Liver (tissue), 9 donors: Measurements from ENCODE around the gene ANKS3. TPM values are rescaled to one million over a fixed set of nuclear protein-coding genes. Genes with fewer than 3 reads are reported as not detected.

Experiments used
- DNase-seq: peaks from one replicate; pipeline ENCODE4 v3.0.0-alpha.2; 2017; ENCODE audit warnings: low spot score
- H3K27ac ChIP-seq, 2 donors: one replicate each; pipeline ENCODE4 v1.7.0; 2013; ENCODE audit warnings: inconsistent platforms in 2 of 2, low read length in 2 of 2, control low read depth in 1 of 2, low read depth in 1 of 2, mild to moderate bottlenecking in 1 of 2
- H3K27me3 ChIP-seq, 4 donors: one replicate each; pipeline versions ENCODE4 v1.6.1 to v1.7.0; 2013; ENCODE audit warnings: low read length in 3 of 4, inconsistent platforms in 1 of 4, mild to moderate bottlenecking in 1 of 4, moderate library complexity in 1 of 4; ENCODE audit not compliant: control insufficient read depth in 4 of 4, insufficient read depth in 4 of 4
- H3K36me3 ChIP-seq, 4 donors: one replicate each; pipeline versions ENCODE4 v1.6.1 to v1.7.0; 2013; ENCODE audit warnings: low read length in 3 of 4, mild to moderate bottlenecking in 3 of 4, low read depth in 1 of 4, moderate library complexity in 1 of 4; ENCODE audit not compliant: control insufficient read depth in 4 of 4, insufficient read depth in 3 of 4
- H3K4me1 ChIP-seq, 4 donors: one replicate each; pipeline versions ENCODE4 v1.6.1 to v1.7.0; 2013; ENCODE audit warnings: low read length in 3 of 4, mild to moderate bottlenecking in 3 of 4, moderate library complexity in 1 of 4; ENCODE audit not compliant: control insufficient read depth in 4 of 4, insufficient read depth in 4 of 4
- H3K4me3 ChIP-seq, 3 donors: one replicate each; pipeline versions ENCODE4 v1.6.1 to v1.7.0; 2013; ENCODE audit warnings: low read length in 3 of 3, control low read depth in 1 of 3, low read depth in 1 of 3, mild to moderate bottlenecking in 1 of 3
- H3K9ac ChIP-seq, 2 donors: one replicate each; pipeline ENCODE4 v1.7.0; 2013; ENCODE audit warnings: low read length in 2 of 2, mild to moderate bottlenecking in 2 of 2, moderate library complexity in 2 of 2, control low read depth in 1 of 2, low read depth in 1 of 2
- H3K9me3 ChIP-seq, 4 donors: one replicate each; pipeline versions ENCODE4 v1.6.1 to v1.7.0; 2013; ENCODE audit warnings: low read length in 3 of 4; ENCODE audit not compliant: control insufficient read depth in 4 of 4
- ATF3 ChIP-seq: IDR thresholded peaks from 2 replicates; pipeline ENCODE4 v1.6.1; 2016; ENCODE audit warnings: antibody characterized with exemption
- CTCF ChIP-seq: fragments of 150-350 bp; IDR thresholded peaks from 2 replicates; pipeline ENCODE4 v1.5.1; 2017; ENCODE audit warnings: improper control_type of control experiment, low read depth, low read length; ENCODE audit not compliant: missing input control
- EGR1 ChIP-seq, 2 donors: IDR thresholded peaks; 2 replicates each; pipeline ENCODE4 v1.6.1; 2016 to 2018; ENCODE audit warnings: antibody characterized with exemption in 2 of 2, low read depth in 2 of 2
- FOXA1 ChIP-seq: IDR thresholded peaks from 2 replicates; pipeline ENCODE4 v1.6.1; 2016; ENCODE audit warnings: antibody characterized with exemption
- FOXA2 ChIP-seq: IDR thresholded peaks from 2 replicates; pipeline ENCODE4 v1.6.1; 2016; ENCODE audit warnings: antibody characterized with exemption
- GABPA ChIP-seq, 2 donors: IDR thresholded peaks in 1 of 2; conservative IDR thresholded peaks in 1 of 2; 2 replicates each; pipeline ENCODE4 v1.6.1; 2016; ENCODE audit warnings: antibody characterized with exemption in 2 of 2, mild to moderate bottlenecking in 1 of 2, moderate library complexity in 1 of 2
- HNF4A ChIP-seq, 2 donors: conservative IDR thresholded peaks; 2 replicates each; pipeline ENCODE4 v1.6.1; 2016; ENCODE audit warnings: antibody characterized with exemption in 2 of 2, mild to moderate bottlenecking in 2 of 2
- HNF4G ChIP-seq: IDR thresholded peaks from 2 replicates; pipeline ENCODE4 v1.6.1; 2016; ENCODE audit warnings: antibody characterized with exemption
- JUND ChIP-seq, 2 donors: IDR thresholded peaks; 2 replicates each; pipeline ENCODE4 v1.6.1; 2016; ENCODE audit warnings: antibody characterized with exemption in 2 of 2
- MAX ChIP-seq: IDR thresholded peaks from 2 replicates; pipeline ENCODE4 v1.6.1; 2016; ENCODE audit warnings: antibody characterized with exemption
- NR2F2 ChIP-seq: IDR thresholded peaks from 2 replicates; pipeline ENCODE4 v1.6.1; 2016; ENCODE audit warnings: antibody characterized with exemption
- RAD21 ChIP-seq, 2 donors: IDR thresholded peaks; 2 replicates each; pipeline ENCODE4 v1.6.1; 2016; ENCODE audit warnings: antibody characterized with exemption in 2 of 2, mild to moderate bottlenecking in 2 of 2
- REST ChIP-seq: IDR thresholded peaks from 2 replicates; pipeline ENCODE4 v1.6.1; 2016; ENCODE audit warnings: antibody characterized with exemption, mild to moderate bottlenecking
- RXRA ChIP-seq, 2 donors: IDR thresholded peaks; 2 replicates each; pipeline ENCODE4 v1.6.1; 2017 to 2018; ENCODE audit warnings: antibody characterized with exemption in 2 of 2, mild to moderate bottlenecking in 1 of 2
- SP1 ChIP-seq: IDR thresholded peaks from 2 replicates; pipeline ENCODE4 v1.6.1; 2018; ENCODE audit warnings: antibody characterized with exemption, mild to moderate bottlenecking
- TAF1 ChIP-seq: conservative IDR thresholded peaks from 2 replicates; pipeline ENCODE4 v1.6.1; 2016; ENCODE audit warnings: antibody characterized with exemption, mild to moderate bottlenecking
- YY1 ChIP-seq: IDR thresholded peaks from 2 replicates; pipeline ENCODE4 v1.6.1; 2016; ENCODE audit warnings: antibody characterized with exemption, mild to moderate bottlenecking
- ZBTB33 ChIP-seq: IDR thresholded peaks from 2 replicates; pipeline ENCODE4 v1.6.1; 2016; ENCODE audit warnings: antibody characterized with exemption
- WGBS: extraction: QIAGEN DNeasy Blood & Tissue Kit; methylation state at CpG from one replicate; pipeline ENCODE4 v1.1.7; 2013; 5-methylcytosine and 5-hydroxymethylcytosine counted together
- polyA plus RNA-seq, 2 donors: library from polyadenylated mRNA; stranded (reverse) in 1 of 2; unstranded in 1 of 2; fragments of 200-250 nt in 1 of 2; fragments of >200 nt in 1 of 2; fragmentation: Nextera tagmentation in 1 of 2; extraction: Ambion mirVana in 1 of 2; gene quantifications; one replicate each; pipeline versions ENCODE4 v1.2.1 to v1.2.3, GENCODE V29; 2013 to 2015
- total RNA-seq, 2 donors: library from RNA; depleted of rRNA; stranded (reverse); fragments of >200 nt; gene quantifications; one replicate each; pipeline ENCODE4 v1.2.3, GENCODE V29; 2014
- donor health status: healthy.
- donor health status: healthy.
- donor health status: healthy.
- donor health status: healthy.
- donor health status: healthy.

ANKS3 gene
- total and polyA plus RNA-seq, 4 donors: 4.0 to 14.0 (median 4.7) TPM

GRCh38 chr16:4701791-4702465, 32.1 kb downstream of the ANKS3 start:
- H3K4me1 ChIP-seq: peaks cover 0 to 23% (median 11%) of the 10 kb centered on the region in 4 donors
- 86% methylated on average over 17 of the region's 17 CpGs for WGBS
- DNase-seq: no peak
- H3K36me3 ChIP-seq: peaks cover 12 to 44% (median 23%) of the 10 kb centered on the region in 4 donors
- H3K9ac ChIP-seq: no peak overlapping the region
- TF ChIP-seq HNF4A (conservative IDR thresholded peaks at IDR 0.05) (no peak), YY1 (no peak), TAF1 (no peak), CTCF (no peak), RXRA (IDR thresholded peaks at IDR 0.05) (no peak), EGR1 (IDR thresholded peaks at IDR 0.05; ENCODE audit: low read depth in 2 of 2) (no peak), FOXA1 (no peak), ZBTB33 (no peak), RAD21 (IDR thresholded peaks at IDR 0.05) (no peak), REST (no peak), SP1 (no peak), JUND (IDR thresholded peaks at IDR 0.05) (no peak), FOXA2 (no peak), NR2F2 (no peak), GABPA (IDR thresholded peaks at IDR 0.05 in 1 of 2, conservative IDR thresholded peaks at IDR 0.05 in 1 of 2) (no peak), ATF3 (no peak), HNF4G (no peak), MAX (no peak)
- no peak overlapping the region for H3K4me3 ChIP-seq
- no peaks in the 10 kb centered on the region for H3K9me3 ChIP-seq
- no peaks in the 10 kb centered on the region for H3K27me3 ChIP-seq
- H3K27ac ChIP-seq: peak overlapping the region; percentile 42 to 54
